Stimulated activated naive CD4-positive, alpha-beta T cell (primary cell): ENCODE results near the gene CDYL2.

Source experiments
- DNase-seq, 6 experiments: peaks; one replicate each; lab custom pipeline; 2025; lab: John Stamatoyannopoulos, UW

The CDYL2 gene

DNA sequence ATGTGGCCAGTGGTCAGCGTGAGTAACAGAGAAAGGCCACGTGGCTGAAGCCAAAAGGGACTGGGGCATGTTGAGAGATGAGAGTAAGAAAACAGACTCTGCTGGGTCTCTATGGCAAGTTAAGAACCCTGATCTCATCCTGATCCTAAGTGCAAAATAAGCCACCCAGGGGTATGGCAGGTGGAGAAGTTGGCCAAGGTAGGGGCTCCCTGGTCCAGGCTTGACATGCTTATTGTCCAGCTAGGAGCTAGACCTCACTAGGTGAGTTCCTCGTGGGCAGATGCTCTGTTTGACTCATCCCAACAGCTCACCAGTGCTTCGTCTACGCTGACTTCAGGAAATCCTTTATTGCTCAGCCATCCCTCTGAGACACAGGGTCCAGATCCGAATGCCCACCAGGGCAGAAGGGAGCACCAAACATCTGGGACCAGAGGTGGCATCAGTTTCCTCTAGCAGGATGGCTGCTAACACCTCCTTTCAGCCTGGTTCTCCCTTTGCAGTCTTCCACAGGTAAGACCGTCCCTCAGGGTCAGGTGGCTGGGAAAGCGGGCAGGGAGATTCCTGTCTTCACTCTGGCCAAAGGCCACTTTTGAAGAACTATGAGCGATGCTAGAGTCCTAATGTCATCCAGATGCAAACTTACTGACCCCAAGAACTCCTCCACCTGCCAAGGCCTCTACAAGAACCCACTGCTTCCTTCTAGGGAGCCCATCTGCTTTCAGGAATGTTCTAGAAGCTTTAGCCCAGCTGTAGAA lies 99.5 kb downstream of the CDYL2 start:
- DNase-seq: no peak

DNA sequence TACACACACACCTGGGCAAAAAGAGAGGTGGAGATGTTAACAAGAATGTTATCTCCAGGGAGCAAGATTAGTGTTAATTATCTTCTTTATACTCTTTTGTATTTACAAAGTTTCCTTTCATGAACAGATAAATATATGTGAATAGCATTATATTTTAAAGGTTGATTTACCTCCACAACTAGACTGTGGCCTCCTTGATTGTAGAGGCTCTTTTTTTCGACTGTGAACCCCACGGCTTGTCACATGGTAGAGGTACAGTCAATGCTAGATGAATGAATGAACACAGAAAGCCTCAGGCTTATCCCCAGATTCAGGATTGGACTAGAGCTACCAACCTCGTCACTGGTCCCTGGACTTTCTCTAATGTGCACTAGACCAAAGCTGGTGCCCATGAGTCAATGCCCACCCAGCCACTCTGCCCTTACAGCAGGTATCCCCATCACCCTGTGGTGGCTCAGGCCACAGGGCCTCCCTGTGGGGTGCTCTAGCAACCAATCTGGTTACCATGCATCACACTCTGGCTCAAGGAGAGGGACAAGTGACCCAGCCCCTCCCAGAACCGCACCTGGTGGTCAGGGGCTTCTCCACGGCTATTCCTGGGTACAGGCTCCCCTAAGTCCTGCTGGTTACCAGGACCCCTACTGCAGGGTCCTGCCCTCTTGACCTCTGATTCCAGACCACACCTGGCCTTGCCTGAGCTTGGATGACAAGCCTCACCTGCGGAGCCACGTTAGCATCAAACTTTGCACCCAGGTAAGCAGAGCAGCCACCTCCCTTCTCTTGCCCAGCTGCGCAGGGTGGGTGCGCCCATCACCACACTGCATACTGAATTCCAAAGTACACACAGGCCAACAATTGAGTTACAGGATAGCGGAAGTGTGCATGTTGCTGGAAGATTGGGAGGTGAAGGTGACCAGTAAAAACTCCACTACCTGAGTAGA lies 101.0 kb downstream of the CDYL2 start:
- no peak for DNase-seq

DNA sequence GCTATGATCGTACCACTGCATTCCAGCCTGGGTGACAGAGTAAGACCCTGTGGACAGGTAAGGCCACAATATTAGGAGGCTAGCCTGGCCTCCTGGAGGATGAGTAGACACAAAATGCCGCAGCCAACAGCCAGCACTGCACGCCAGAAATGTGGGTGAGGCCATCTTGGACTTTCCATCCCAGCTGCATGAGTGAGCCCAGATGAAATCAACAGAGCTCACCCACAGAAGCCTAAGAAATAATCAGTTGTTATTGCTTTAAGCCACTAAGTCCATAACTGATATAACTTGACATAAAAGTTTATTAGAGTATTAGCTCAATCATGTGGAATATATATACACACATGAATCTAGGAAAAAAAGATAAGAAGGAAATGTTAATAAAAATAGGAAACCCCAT lies 101.7 kb downstream of the CDYL2 start:
- no peak for DNase-seq

DNA sequence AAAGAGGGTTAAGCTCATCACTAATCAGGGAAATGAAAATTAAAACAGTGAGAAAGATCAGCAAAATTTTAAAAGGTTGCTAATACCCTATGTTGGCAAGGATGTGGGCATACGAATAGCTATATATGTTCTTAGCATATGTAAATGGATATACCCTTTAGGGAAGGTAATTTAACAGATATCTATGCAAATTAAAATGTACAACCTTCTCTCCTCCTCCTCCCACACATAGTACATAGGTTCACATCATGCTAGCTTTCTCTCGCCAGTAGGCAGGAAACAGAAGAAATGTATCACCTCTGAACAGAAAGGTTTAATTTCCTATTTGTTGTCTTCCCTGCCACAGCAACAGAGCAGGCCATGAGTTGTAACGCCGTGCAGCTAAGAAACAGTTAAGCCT lies 103.8 kb downstream of the CDYL2 start:
- no peak for DNase-seq

DNA sequence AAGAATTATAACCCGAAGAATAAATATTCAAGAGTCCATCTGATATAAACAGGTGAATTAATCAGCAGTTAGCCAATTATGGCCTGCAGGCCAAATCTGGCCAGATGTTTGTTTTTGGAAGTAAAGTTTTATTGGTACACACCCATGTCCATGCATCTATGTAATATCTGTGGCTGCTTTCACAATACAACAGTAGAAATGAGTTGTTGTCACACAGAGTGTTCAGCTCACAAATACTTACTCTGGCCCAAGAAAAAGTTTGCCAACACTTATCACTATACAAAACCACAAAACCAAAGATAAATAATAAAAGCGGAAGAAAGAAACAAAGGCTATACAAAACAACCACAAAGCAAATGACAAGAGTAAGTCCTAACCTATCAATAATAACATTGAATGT lies 109.4 kb downstream of the CDYL2 start:
- no peak for DNase-seq

DNA sequence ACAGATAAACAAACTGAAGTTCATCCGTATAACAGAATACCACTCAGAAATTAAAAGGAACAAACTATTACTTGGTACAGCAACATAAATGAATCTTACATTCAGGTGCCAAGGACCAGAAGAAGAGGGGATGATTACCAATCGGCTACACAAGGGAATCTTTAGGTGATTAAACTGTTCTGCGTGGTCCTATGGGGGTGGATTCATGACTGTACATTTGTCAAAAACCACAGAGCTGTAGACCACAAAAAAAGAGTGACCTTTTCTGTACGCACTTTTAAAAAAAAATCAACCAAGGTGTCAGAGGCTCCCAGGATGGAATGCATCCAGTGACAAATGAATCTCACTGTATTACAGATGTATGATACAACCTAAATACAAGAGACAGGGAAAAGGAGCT lies 110.8 kb downstream of the CDYL2 start:
- DNase-seq: no peak

DNA sequence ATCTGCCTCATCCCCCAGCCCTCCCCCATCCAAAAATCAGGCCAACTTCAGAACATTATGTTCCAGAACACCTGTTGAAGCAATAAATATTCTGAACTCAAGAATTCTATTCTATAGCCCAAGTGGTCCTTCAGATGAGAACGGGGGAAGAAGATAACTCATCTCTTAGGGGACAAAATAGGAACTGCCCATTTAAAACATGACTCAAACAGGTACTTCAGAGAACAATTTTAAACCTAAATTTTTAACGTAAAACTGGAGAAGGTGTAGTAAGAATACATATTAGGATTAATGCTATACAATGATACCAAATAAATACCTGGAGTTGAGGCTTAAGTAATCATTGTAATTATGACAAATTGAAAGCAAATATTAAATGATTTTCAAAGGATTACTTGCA lies 112.1 kb downstream of the CDYL2 start:
- no peak for DNase-seq

DNA sequence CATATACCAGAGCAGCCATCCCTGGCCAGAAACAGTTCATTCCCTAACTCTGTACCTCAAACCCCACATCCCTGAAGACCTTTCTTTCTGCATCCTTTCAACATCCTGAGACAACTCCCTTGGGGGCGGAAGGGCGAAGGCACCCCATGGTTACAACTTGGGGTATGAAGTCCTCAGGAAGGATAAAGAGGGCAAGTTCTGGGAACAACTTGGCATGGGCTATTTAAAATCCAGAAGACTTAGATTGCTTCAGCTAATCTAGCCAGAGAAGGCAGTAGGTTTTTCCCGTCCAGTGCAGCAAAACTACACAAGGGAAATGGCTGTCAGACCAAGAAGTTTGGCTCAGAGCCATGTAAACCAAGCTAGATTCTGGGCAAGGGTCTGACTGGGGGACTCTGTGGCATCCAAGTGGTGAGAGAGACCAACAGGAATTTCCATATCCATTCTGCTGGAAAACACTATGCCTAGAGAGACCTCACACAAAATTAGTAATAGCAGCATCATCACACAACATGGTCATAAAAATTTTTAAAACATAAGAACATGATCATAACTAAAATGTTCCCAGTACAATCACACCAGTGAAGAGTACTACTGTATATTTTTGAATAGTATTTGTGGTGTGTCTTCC lies 113.2 kb downstream of the CDYL2 start:
- no peak for DNase-seq

DNA sequence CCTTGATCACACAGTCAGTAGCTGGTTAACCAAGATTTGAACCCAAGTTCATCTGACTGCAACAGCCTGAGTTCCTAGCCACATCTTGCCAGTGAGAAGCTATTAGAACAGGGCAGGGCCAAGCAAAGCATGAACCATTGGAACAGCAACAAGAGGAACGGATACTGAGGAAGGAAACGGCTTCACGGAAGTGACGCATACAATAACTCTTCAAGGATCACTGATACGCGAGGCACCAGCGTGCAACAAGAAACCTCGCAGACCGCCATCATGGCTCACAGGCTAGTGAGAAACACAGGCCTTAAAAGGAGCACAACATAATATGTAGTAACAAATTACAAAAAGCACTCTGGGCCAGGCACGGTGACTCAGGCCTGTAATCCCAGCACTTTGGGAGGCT lies 114.9 kb downstream of the CDYL2 start:
- DNase-seq: no peak

DNA sequence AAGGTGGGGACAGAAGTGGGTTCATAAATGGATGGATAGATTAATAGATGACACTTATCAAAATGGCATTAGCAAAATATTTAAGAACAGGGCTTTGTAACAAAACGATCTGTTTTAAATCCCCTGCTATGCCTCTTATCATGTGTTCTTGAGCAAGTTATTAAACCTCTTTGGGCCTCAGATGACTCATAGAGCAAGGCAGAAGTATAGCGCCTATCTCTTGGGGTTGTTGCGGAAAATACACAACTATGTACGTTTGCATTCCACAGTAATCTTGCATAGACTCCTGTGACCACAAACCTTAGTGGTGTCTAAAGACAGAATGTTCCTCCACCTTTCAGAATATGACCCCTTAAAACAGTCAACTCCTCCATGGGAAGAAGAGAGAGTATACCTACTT lies 116.8 kb downstream of the CDYL2 start:
- no peak for DNase-seq

DNA sequence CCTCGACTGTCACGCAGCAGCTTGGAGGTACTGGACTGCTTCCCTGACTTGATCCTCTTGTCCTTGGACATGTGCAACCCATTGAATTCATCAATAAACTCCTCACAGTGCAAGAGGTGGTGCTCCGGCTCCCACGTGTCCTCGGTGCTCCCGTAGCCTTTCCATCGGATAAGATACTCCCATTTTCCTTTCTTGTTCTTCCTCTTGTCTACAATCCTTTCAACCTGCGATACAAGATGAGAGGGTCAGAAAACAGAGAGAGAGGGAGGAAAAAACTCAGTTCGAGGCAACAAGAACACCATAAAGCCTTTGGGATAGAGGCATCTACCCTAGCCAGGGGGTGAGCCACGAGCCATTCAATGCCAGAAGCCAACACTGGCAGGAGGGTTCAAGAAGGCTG lies 119.5 kb downstream of the CDYL2 start:
- no peak for DNase-seq

DNA sequence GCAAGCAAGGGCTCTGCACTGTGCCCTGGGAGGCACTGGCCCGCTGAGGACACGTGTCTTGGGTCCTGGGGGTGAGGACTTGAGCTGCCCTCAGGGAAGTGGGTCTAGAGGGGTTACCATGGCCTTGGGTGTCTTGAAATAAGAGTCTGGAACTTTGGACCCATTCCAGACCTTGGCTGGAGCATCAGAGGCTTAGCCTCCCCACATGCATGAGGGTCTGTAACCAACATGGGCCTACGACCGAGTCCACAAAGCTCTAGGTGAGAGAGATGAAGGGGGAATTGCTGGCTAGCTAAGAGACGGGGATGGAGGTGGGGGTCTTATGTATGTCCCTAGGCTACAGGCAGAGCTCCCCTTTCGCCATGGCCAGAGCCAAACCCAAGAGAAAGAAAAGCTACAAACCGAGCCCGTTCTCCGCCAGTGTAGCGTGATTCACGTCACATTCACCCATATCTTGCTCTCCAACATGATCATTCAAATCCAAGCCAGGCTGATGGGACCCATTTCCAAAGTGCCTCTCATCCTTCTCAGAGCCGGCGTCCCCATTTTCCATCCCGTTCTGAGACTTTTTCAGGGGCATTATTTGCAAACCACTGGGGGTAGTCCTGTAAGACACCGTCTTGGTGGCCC lies 120.1 kb downstream of the CDYL2 start:
- DNase-seq: no peak

DNA sequence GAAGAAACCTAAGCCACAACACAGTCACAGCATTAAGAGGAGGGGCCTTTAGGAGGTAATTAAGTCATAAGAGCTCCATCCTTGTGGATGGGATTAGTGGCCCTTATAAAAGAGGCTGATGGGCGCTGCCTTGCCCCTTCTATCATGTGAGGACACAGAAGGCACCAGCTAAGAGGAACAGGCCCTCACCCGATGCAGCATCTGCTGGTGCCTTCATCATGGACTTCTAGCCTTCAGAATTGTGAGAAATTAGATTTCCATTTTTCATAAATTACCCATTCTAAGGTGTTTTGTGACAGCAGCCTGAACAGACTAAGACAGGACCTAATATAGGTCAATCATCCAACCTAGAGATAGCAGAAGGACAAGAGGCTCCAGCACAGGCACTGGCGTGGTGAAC lies 120.8 kb downstream of the CDYL2 start:
- no peak for DNase-seq

DNA sequence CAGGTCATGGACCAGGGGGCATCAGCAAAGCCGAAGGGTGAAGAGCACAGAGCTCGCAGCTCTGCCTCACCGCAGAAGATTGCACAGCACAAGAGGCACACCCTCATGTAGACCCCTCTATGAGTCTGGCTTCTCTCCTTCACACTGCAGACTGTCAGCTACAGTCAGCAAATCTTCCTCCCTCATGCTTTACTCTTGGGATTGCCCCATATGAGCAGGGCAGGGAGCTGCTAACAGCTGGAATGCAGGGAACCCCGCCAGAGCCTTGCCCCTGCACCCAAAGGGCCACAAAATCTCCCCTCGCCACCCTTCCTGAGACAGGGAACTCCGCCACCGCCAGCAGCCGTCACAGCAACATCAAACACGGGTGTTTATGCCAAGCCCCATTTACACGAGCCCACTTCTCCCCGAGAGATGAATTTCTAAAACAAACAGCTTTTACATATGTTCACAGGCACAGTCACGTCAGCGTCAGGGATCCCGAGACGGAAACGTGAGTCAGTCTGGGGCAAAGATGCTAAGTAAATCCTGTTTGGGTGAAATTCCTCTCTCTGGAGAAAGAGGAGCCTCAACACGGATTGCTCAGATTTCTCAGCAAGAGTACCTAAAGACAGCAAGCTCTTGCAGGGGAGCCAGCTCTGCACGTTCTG lies 121.9 kb downstream of the CDYL2 start:
- no peak for DNase-seq

DNA sequence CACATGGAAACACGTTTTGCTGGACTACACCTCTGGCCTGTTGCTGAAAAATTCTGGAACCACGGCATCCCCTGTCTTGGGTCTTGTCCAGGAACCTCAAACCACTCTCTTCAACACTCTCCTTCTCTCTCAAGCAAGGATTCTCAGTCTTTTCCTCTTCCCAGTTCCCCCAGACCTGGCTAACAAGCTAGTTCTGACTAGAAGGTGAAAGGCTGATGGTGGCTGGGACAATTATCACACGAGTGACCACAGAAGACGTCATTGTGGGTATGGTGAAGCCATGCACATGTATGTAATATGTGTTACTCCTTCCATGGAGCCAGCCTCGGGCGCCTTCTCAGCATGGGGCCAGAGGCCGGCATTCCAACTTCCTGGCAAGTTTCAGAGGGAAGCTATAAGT lies 123.0 kb downstream of the CDYL2 start:
- DNase-seq: no peak

DNA sequence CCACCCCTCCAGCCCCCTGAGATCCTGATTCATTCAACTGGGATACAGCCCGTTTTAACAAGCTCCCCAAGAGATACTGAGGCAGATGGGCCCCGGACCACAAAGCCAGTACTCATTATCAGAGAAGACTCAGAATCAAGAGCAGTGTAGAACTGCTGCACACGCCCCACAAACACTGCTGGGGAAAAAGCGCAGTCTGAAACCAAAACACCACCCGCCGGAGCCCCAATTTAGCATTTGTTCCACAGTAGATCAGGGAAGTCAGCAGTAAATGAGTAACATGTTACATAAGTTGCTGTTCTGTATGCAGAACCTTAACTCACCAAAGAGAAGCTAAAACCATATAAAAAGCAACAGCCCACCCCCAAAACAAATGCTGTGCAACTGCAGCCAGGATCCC lies 123.6 kb downstream of the CDYL2 start:
- no peak for DNase-seq

DNA sequence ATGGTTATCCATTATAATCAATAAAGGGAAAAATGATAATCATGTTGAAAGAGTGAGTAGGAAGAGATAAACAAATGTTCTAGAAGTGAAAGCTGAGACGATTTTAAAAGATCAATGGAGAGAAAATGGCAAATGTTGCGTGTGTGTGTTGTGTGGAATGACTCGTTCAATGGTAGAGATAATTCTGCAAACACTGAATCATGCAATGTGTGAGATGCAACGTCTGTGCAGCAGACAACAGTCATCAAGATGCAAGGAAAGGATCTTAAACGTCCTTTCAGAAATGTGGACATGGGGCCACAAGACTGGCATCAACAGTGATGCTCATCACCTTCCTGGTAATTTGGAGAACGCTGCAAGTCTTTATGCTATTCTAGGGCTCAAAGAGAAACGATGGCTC lies 124.4 kb downstream of the CDYL2 start:
- no peak for DNase-seq

DNA sequence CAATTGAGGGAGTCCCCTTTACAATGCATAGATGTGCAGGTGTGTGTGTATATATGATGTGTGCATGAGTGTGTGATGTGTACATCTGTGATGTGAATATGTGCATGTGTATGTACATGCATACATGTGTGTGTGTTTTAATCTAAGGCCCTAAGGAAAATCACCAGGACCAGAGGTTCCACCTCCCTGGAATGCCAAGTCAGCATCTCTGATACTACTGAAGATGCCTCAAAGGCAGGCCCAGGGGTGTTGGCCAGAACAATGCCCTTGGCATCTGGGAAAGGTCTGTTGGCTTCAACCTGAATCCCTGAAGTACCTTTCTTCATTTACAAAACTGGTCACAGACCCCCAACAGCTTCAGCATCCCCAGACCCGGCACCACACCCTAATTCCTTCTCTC lies 129.5 kb downstream of the CDYL2 start:
- no peak for DNase-seq

DNA sequence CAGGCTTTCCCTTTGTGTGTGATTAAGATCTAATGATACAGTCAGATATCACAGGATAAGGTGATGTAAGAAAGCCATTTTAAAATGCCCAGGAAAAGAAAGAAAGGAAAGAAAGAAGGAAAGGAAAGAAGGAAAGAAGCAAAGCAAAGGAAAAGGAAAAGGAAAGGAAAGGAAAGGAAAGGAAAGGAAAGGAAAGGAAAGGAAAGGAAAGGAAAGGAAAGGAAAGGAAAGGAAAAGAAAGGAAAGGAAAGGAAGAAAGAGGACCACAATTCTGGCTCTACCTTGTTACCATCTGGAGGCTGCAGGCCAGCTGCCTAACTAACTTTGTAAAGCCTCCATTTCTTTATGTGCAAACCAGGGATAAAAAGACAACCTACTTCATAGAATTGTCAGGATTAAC lies 132.0 kb downstream of the CDYL2 start:
- no peak for DNase-seq

DNA sequence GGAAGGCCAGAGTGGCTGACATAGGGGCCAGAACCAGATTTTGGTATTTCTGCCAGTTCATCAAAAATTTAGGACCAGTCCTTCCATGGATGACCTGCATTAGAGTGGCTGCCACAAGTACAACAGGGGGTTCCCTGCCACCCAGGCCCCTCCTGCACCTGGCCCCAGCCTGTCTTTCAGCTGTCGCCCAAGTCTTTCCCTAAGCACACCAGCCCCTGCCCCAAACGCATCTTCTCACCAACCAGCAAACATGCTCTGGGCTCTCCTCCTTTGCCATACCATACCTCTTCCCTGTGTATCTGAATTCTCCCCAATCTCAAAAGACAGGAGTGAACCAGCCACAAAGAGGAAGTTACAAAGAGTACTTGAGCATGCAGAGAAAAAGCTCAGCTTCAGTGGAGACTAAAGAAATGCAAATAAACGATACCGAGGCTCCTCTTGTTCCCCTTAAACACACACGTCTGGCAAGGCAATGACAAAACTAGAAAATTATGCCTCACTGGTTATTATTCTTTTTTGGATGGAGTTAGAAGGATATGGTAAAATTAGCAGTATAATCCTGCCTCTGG lies 133.0 kb downstream of the CDYL2 start:
- DNase-seq: no peak

DNA sequence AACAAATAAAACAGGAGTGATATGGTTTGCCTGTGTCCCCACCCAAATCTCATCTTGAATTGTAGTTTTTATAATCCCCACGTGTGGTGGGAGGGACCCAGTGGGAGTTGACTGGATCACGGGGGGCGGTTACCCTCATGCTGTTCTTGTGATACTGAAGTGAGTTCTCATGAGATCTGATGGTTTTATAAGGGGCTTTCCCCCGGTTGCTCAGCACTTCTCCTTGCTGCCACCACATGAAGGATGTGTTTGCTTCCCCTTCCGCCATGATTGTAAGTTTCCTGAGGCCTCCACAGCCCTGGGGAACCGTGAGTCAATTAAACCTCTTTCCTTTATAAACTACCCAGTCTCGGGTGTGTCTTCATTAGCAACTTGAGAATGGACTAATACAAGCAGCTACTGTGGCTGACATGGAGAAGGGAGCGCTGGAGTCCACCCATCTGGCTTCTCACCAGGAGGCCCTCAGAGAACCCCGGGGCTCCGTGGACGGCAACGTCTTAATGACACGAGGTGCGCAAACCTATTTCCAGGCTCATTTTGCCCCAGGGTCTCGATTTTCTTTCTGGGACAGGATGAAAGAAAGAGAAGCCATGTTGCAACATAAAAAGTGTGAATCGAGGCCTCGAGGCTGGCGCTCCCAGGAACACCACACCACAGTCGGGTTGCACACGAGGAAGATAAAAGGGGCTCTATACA lies 134.1 kb downstream of the CDYL2 start:
- no peak for DNase-seq
